ENCODE measurements around the gene PSAPL1.

- TF ChIP-seq, protein P1, sequence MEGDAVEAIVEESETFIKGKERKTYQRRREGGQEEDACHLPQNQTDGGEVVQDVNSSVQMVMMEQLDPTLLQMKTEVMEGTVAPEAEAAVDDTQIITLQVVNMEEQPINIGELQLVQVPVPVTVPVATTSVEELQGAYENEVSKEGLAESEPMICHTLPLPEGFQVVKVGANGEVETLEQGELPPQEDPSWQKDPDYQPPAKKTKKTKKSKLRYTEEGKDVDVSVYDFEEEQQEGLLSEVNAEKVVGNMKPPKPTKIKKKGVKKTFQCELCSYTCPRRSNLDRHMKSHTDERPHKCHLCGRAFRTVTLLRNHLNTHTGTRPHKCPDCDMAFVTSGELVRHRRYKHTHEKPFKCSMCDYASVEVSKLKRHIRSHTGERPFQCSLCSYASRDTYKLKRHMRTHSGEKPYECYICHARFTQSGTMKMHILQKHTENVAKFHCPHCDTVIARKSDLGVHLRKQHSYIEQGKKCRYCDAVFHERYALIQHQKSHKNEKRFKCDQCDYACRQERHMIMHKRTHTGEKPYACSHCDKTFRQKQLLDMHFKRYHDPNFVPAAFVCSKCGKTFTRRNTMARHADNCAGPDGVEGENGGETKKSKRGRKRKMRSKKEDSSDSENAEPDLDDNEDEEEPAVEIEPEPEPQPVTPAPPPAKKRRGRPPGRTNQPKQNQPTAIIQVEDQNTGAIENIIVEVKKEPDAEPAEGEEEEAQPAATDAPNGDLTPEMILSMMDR (IDR thresholded peaks at IDR 0.05), result no peak
- TF ChIP-seq POLR2AphosphoS5 (IDR thresholded peaks at IDR 0.05), result no peak
- TF ChIP-seq EP300 (IDR thresholded peaks at IDR 0.05), result no peak
These were observed 2.0 kb downstream of the PSAPL1 start for GRCh38 chr4:7432531-7433375.
